ENCODE data around the gene OAS2. TPM values are rescaled to one million over a fixed set of nuclear protein-coding genes. Genes with fewer than 3 reads are reported as not detected.

OAS2 gene
- polyA plus RNA-seq, 2 of the 4 experiments (the other 2 are of a cell fraction) = 0.05 to 0.19 TPM

GRCh38 chr12:112986291-112986800 is 8.0 kb downstream of the OAS2 start:
- ChIA-PET POLR2A (no interaction called here), CTCF (no interaction called here)
- no peak overlapping the region for H3K27ac ChIP-seq

GRCh38 chr12:112987561-112987960 is 9.2 kb downstream of the OAS2 start:
- no peak overlapping the region for H3K27ac ChIP-seq
- DNase-seq (ENCODE audit: low read depth in 1 of 2, low spot score in 1 of 2) (no peak), ATAC-seq (no peak), FAIRE-seq (no peak)
- 49% methylated on average over 2 of the region's 2 CpGs for WGBS (ENCODE audit: missing lambda C conversion rate)
- ChIA-PET POLR2A (no interaction called here), CTCF (interaction anchor here (1.7 kb wide), 2 partner anchors 9 to 61 kb away, joined by 5 read pairs; partner anchors contain the start of gene OAS2)
- TF ChIP-seq NR3C1 (IDR thresholded peaks at IDR 0.05) (no peak), EP300 (IDR thresholded peaks at IDR 0.05) (no peak), RAD21 (conservative IDR thresholded peaks at IDR 0.05 in 1 of 2, IDR thresholded peaks at IDR 0.05 in 1 of 2) (no peak), RNF2 (IDR thresholded peaks at IDR 0.05; ENCODE audit: borderline replicate concordance, low read depth) (no peak), HES2 (IDR thresholded peaks at IDR 0.05) (no peak), CTCF (IDR thresholded peaks at IDR 0.05) (no peak), KDM5A (IDR thresholded peaks at IDR 0.05) (no peak), MAZ (IDR thresholded peaks at IDR 0.05; ENCODE audit: borderline replicate concordance, low read depth, low read length) (no peak), CHD2 (IDR thresholded peaks at IDR 0.05; ENCODE audit: low read length, partially characterized antibody) (no peak)
- H3K4me1 ChIP-seq = no peaks in the 10 kb centered on the region
- no peak overlapping the region for H3K4me2 ChIP-seq
- no peak overlapping the region for H3K4me3 ChIP-seq
- H3K9me3 ChIP-seq = peaks cover 20% of the 10 kb centered on the region

More at GRCh38 chr12:112986291-112986800, 8.0 kb downstream of the OAS2 start:
- Histone ChIP-seq H3K4me2 (no peak overlapping the region), H3K4me1 (no peaks in the 10 kb centered on the region), H3K4me3 (no peak overlapping the region), H3K9me3 (peaks cover 18% of the 10 kb centered on the region)
- FAIRE-seq (no peak), DNase-seq (ENCODE audit: low read depth in 1 of 2, low spot score in 1 of 2) (no peak), ATAC-seq (no peak)
- 92% methylated on average over 2 of the region's 7 CpGs for WGBS (ENCODE audit: missing lambda C conversion rate)
- TF ChIP-seq HMGXB4 (CRISPR knock-in tag; IDR thresholded peaks at IDR 0.05; ENCODE audit: borderline replicate concordance) = no peak
- no peak for TF ChIP-seq FOXS1 (CRISPR knock-in tag; IDR thresholded peaks at IDR 0.05)
- no peak for TF ChIP-seq TP53 (CRISPR knock-in tag; IDR thresholded peaks at IDR 0.05)
- TF ChIP-seq HDAC2 (IDR thresholded peaks at IDR 0.05) = no peak
- no peak for TF ChIP-seq MYC (IDR thresholded peaks at IDR 0.05; ENCODE audit: borderline replicate concordance, low read length)
- TF ChIP-seq MAFK (IDR thresholded peaks at IDR 0.05; ENCODE audit: partially characterized antibody) = no peak
- no peak for TF ChIP-seq ZFP36 (IDR thresholded peaks at IDR 0.05; ENCODE audit: borderline replicate concordance, partially characterized antibody)
- no peak for TF ChIP-seq CBX2 (IDR thresholded peaks at IDR 0.05; ENCODE audit: borderline replicate concordance, low read depth)
- TF ChIP-seq USF2 (IDR thresholded peaks at IDR 0.05) = no peak
- no peak for TF ChIP-seq RCOR1 (IDR thresholded peaks at IDR 0.05; ENCODE audit: low read depth, low read length)
- TF ChIP-seq NFE2L2 (conservative IDR thresholded peaks at IDR 0.05; ENCODE audit: low read length) = no peak
- no peak for TF ChIP-seq REST (IDR thresholded peaks at IDR 0.05)
- no peak for TF ChIP-seq ZNF302 (CRISPR knock-in tag; IDR thresholded peaks at IDR 0.05)
- TF ChIP-seq HOXB5 (CRISPR knock-in tag; IDR thresholded peaks at IDR 0.05) = no peak
- no peak for TF ChIP-seq KDM1A (IDR thresholded peaks at IDR 0.05; ENCODE audit: low read depth)
- TF ChIP-seq MAX (IDR thresholded peaks at IDR 0.05) = no peak
- TF ChIP-seq ZSCAN20 (CRISPR knock-in tag; IDR thresholded peaks at IDR 0.05) = no peak
- TF ChIP-seq EHMT2 (IDR thresholded peaks at IDR 0.05; ENCODE audit: low read depth) = no peak
- TF ChIP-seq RARB (CRISPR knock-in tag; IDR thresholded peaks at IDR 0.05) = no peak
- TF ChIP-seq NPAS2 (CRISPR knock-in tag; IDR thresholded peaks at IDR 0.05; ENCODE audit: borderline replicate concordance) = no peak

Data from A549 (cell line).